ENCODE measurements around the gene KLRC1. TPM values are rescaled to one million over a fixed set of nuclear protein-coding genes. Genes with fewer than 3 reads are reported as not detected.

Gene KLRC1
- total and polyA plus RNA-seq, 2 of the 8 experiments (the other 6 are each of a cell fraction or from before 2014, with no cell fraction given), result not detected

DNA sequence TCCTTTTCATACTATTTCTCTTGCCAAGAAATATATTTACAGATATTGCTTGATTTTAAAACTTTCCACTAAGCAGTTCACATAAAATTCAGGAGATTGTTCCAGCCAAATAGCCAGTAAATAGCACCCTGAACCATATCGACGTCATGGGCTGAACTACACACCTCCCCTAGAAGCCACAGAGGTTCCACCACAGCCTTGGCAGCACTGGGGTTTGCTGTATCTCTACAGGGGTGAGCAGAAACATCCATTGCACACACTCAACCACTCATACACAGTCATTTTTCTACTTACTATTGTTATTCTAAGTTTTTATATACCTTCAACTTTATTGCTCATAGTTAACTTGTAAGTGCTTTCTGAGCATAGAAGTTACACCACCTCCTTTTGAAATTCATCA lies 44.4 kb upstream of the KLRC1 start (continued):
- no peak for TF ChIP-seq JUN (IDR thresholded peaks at IDR 0.05; ENCODE audit: low read depth, low read length)
- TF ChIP-seq, protein P1, sequence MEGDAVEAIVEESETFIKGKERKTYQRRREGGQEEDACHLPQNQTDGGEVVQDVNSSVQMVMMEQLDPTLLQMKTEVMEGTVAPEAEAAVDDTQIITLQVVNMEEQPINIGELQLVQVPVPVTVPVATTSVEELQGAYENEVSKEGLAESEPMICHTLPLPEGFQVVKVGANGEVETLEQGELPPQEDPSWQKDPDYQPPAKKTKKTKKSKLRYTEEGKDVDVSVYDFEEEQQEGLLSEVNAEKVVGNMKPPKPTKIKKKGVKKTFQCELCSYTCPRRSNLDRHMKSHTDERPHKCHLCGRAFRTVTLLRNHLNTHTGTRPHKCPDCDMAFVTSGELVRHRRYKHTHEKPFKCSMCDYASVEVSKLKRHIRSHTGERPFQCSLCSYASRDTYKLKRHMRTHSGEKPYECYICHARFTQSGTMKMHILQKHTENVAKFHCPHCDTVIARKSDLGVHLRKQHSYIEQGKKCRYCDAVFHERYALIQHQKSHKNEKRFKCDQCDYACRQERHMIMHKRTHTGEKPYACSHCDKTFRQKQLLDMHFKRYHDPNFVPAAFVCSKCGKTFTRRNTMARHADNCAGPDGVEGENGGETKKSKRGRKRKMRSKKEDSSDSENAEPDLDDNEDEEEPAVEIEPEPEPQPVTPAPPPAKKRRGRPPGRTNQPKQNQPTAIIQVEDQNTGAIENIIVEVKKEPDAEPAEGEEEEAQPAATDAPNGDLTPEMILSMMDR (IDR thresholded peaks at IDR 0.05; ENCODE audit: control extremely low read depth in 1 of 3, insufficient read depth in 1 of 3, low read depth in 1 of 3, low read length in 3 of 3), result no peak
